ENCODE data around the gene KRTAP3-2. TPM values are rescaled to one million over a fixed set of nuclear protein-coding genes. Genes with fewer than 3 reads are reported as not detected.
"Not testable (repeated sequence)": the region's sequence is repeated elsewhere in the genome, so short reads cannot be mapped to it uniquely, and the experiment has no call there.

Gene KRTAP3-2
- not detected for total RNA-seq

- H3K27ac ChIP-seq; H3K4me3 ChIP-seq; H3K9me3 ChIP-seq; H3K36me3 ChIP-seq; H3K27me3 ChIP-seq; DNase-seq (ENCODE audit: low spot score in 2 of 2); H3K4me1 ChIP-seq: not testable (repeated sequence)
- intact Hi-C loops (cut with DNase I; ENCODE audit: low total_unique reads): loop anchor here (5.0 kb wide), 1 partner anchor 632 kb away; no protein-coding TSS in a partner anchor
These were observed at the start of gene KRTAP3-2 for GRCh38 chr17:40999563-40999962. TSS of gene KRTAP3-2 (minus strand) at chr17:40999906. CDS start at chr17:40999853, 53 bp downstream.

DNA sequence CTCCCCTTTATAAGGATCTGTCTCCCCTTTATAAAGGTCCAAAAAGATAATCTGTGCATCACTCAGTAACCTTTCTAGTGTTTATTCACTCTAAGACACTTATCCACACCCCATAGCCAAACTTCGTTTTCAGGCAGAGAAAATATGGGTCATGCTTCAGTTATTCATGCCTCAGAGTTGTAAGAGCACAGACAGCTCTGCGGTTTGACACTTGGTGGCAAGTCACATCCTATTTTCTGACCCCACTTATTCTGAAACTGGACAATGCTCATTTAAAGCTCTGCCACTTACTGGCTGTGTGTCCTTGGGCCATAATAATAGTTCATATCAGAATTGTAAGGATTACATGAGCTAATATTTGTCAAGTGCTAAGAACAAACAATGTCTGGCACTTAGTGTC lies 49.4 kb upstream of the KRTAP3-2 start:
- intact Hi-C loops (cut with DNase I; ENCODE audit: low total_unique reads): no loop called here
- H3K27me3 ChIP-seq: peaks cover 0 to 4% of the 10 kb centered on the region in 2 donors
- H3K9me3 ChIP-seq: no peaks in the 10 kb centered on the region
- no peak overlapping the region for H3K27ac ChIP-seq
- H3K36me3 ChIP-seq: no peaks in the 10 kb centered on the region
- TF ChIP-seq POLR2AphosphoS5 (IDR thresholded peaks at IDR 0.05) (no peak), POLR2A (IDR thresholded peaks at IDR 0.05) (no peak), CTCF (IDR thresholded peaks at IDR 0.05) (no peak)
- no peaks in the 10 kb centered on the region for H3K4me1 ChIP-seq
- DNase-seq (ENCODE audit: low spot score in 2 of 2): no peak
- H3K4me3 ChIP-seq: no peak overlapping the region

GRCh38 chr17:41048441-41048840 lies 48.7 kb upstream of the KRTAP3-2 start:
- peaks cover 0 to 4% of the 10 kb centered on the region in 2 donors for H3K27me3 ChIP-seq
- no peak overlapping the region for H3K4me3 ChIP-seq
- H3K27ac ChIP-seq: no peak overlapping the region
- no peaks in the 10 kb centered on the region for H3K36me3 ChIP-seq
- no peaks in the 10 kb centered on the region for H3K9me3 ChIP-seq
- intact Hi-C loops (cut with DNase I; ENCODE audit: low total_unique reads): no loop called here
- no peak for DNase-seq (ENCODE audit: low spot score in 2 of 2)
- TF ChIP-seq POLR2AphosphoS5 (IDR thresholded peaks at IDR 0.05): no peak
- TF ChIP-seq POLR2A (IDR thresholded peaks at IDR 0.05): no peak
- no peak for TF ChIP-seq CTCF (IDR thresholded peaks at IDR 0.05)
- H3K4me1 ChIP-seq: no peaks in the 10 kb centered on the region

DNA sequence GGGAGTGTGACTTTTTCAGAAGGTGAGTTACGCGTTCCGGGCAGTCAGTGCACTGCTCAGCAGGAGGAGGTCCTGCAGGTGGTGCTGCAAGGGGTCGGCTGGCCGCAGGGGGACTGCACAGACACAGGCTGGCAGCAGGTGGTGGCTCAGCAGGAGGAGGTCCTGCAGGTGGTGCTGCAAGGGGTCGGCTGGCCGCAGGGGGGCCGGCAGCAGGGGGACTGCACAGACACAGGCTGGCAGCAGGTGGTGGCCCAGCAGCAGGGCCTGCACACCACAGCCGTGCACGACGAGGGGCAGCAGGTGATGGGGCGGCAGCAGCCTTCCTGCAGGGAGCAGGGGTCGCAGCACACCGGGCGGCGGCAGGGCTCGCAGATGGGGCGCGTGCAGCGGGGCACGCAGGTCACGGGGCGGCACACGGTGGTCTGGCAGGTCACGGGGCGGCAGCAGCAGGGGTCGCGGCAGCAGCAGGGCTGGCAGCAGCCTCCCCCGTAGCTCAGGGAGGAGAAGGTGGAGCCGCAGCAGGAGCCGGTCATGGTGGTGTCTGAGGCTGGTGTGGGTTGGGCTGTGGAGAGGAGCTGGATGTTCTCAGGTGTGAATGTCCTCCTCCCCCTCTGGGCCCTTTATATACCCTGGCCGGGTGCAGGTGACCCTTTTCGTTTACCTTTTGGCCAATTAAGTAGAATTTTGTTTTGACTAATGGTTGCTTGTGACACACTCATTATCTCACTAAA lies 47.2 kb upstream of the KRTAP3-2 start, which contains the start of gene KRTAP2-1:
Gene KRTAP2-1 (minus strand): TSS at position 582 of the 731 bp plus-strand sequence. CDS start 49 bp downstream, at position 533.
- H3K27me3 ChIP-seq; H3K27ac ChIP-seq; intact Hi-C loops (cut with DNase I; ENCODE audit: low total_unique reads); H3K36me3 ChIP-seq; H3K4me1 ChIP-seq; DNase-seq (ENCODE audit: low spot score in 2 of 2); H3K9me3 ChIP-seq; H3K4me3 ChIP-seq: not testable (repeated sequence)

- no peaks in the 10 kb centered on the region for H3K9me3 ChIP-seq
- H3K4me3 ChIP-seq: no peak overlapping the region
- no peaks in the 10 kb centered on the region for H3K27me3 ChIP-seq
- no peaks in the 10 kb centered on the region for H3K36me3 ChIP-seq
- no peaks in the 10 kb centered on the region for H3K4me1 ChIP-seq
- no peak for DNase-seq (ENCODE audit: low spot score in 2 of 2)
- H3K27ac ChIP-seq: no peak overlapping the region
- TF ChIP-seq CTCF (IDR thresholded peaks at IDR 0.05): no peak
- no peak for TF ChIP-seq POLR2A (IDR thresholded peaks at IDR 0.05)
- TF ChIP-seq POLR2AphosphoS5 (IDR thresholded peaks at IDR 0.05): no peak
- intact Hi-C loops (cut with DNase I; ENCODE audit: low total_unique reads): no loop called here
These were observed 43.2 kb upstream of the KRTAP3-2 start for GRCh38 chr17:41042953-41043352.

DNA sequence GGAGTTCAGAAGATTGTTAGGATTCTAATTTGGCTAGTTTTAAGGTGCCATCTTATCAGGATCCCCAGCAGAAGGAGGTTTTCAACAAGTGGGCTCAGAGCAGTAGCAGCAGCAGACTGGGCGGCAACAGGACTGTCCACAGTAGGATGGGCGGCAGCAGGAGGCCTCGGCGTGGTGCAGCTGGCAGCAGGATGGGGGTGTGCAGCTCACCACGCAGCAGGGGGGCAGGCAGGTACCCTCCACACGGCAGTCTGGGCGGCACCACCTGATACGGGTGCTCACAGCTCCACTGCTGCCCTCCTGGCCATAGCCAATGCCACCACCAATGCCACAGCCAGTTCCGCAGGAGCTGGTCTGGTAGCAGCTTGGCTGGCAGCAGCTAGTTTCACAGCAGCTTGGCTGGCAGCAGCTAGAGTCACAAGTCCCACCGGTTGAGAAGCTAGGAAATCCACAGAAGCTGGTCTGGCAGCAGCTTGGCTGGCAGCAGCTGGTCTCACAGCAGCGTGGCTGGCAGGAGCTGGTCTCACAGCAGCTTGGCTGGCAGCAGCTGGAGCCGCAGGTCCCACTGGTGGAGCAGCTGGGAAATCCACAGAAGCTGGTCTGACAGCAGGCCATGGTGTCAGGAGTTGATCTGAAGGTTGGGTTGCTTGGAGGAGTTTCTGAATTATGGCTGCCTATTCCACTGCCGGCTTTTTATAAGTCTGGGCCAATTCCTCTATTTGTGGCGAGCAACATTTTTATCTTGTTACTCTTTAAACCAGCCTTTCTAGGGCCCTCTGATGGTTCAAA lies 41.3 kb upstream of the KRTAP3-2 start, which contains the start of gene KRTAP1-1:
Gene KRTAP1-1 (minus strand): TSS at position 668 of the 789 bp plus-strand sequence. CDS start 53 bp downstream, at position 615.
- peak in 1 of 2 donors; percentile 75 for DNase-seq (ENCODE audit: low spot score in 2 of 2)
- TF ChIP-seq POLR2AphosphoS5 (IDR thresholded peaks at IDR 0.05): peak in 1 of 3 donors; percentile 12
- not testable (repeated sequence) for H3K4me1 ChIP-seq

More for the DNA sequence above, 41.3 kb upstream of the KRTAP3-2 start, which contains the start of gene KRTAP1-1:
- H3K27me3 ChIP-seq; H3K36me3 ChIP-seq; intact Hi-C loops (cut with DNase I; ENCODE audit: low total_unique reads); H3K4me3 ChIP-seq; H3K9me3 ChIP-seq: not testable (repeated sequence)
- H3K27ac ChIP-seq: peak within 1 kb of the TSS in 1 of 2 donors; percentile 64
